GM18511 (cell line): ENCODE data around the gene SLFN12L.

Experiments
- ATAC-seq: cut with Tn5 transposase; IDR thresholded peaks from one replicate; pipeline ENCODE4 v1.9.1; 2021; ENCODE audit warnings: mild to moderate bottlenecking, moderate library complexity; ENCODE audit not compliant: unreplicated experiment

SLFN12L gene

DNA sequence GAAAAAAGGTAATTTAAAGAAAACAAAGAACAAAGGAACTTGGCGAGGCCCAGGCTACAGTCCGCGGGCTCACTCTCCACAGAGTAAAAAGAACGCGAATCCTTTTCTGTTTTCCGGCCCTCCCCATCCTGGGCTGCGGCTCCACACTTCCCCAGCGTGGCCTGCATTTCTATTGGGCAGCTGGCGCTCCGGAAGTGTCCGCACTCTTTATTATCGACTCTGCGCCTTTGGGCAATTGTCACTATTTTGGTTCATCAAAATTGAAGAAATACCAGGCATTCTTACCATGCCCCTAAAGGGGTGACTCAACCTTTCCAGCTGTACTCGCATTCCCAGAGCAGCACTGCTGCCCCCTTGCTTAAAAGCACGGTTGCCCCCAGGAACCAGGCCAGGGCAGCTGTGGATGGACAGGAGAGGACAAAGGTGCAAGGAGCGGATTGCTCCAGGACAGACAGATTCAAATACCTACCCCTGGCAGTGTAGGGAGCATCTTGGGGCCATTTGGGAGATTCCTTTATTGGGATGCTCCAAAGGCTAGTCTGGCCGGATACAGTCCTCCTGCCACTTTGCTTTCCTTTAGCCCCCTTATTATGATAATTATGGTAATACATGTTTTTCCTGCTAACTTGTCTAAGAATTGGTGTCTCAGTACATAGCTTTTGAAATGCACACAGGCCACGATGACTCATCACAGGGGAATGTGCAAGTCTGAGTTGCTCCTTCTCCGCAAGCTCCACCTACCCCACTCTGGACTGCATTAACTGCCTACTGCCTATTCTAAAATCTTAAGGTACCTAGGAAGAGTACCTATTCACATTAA lies 104.2 kb downstream of the SLFN12L start:
- ATAC-seq, result peak; percentile 66

DNA sequence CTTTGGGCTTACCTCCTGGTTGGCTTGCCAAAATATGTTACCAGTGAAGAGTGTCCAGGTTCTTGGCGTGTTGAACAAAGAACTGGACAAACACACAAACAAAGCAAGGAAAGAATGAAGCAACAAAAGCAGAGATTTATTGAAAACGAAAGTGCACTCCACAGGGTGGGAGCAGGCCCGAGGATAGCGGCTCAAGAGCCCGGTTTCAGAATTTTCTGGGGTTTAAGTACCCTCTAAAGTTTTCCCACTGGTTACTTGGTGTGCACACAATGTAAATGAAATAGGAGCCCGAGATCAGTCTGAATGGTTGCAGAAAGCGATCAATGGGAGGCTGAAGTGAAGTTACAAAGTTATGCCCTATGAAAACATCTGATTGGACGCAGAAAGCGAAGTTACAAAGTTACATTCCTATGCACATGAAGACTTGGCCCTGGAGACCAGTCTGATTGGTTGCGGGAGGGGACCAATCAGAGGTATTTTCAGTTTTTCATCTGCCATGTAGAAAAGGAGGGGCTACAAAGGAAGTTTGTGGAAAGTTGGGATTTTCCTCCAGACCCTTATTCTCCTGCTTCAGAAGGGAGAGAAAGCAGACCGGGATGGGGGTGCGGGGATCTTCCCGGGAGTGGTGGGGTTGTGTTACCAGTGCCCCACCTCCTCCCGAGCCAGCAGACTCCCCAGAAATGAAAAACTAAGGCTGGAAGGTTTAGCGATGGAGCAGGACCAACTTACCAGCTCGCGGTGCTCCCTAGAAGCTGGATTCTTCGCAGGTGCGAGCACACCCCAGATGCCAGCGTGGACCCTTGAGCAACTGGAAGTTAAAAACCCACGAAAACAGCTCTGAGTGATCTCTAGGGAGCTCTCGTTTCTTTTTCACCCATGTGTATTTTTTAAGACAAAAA lies 105.1 kb downstream of the SLFN12L start, which contains the start of gene SLFN12:
Gene SLFN12 (minus strand): TSS at position 325 of the 899 bp plus-strand sequence. CDS start 9,472 bp downstream, outside the sequence.
- peak; percentile 83 for ATAC-seq

DNA sequence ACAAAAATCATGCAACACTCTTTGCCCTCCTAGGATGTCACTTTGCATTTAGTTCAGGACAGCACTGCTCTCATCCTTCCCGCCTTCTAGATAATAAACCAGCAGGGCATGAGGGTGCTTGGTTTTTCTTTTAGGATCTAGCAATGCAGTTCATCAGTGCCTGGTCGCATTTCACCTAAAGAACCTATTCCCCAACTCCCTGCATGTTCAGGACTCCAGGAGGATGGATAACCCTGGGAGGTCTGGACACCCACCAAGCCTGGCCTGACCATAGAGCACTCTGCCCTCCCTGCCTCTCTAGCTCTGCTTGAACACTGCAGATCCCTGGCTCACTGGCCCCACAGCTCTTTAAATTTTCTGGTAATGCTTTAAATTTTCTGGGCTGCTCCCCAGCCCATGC lies 107.8 kb downstream of the SLFN12L start:
- no peak for ATAC-seq

DNA sequence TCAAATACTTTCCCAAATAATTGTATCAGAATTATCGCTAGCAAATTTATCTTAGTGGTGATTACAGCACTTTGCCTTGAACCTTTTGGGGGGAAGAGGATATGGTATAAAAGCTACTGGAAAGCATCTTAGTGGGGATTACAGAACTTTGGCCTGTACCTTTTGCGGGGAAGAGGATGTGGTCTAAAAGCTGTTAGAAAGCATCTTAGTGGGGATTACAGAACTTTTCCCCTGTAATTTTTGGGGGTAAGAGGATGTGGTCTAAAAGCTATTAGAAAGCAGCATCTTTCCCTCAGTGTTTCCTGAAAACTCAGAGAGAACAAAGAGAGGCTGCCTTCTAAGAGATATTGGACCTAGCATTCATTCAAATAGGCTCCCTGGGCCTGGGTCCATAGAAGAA lies 109.2 kb downstream of the SLFN12L start:
- no peak for ATAC-seq

DNA sequence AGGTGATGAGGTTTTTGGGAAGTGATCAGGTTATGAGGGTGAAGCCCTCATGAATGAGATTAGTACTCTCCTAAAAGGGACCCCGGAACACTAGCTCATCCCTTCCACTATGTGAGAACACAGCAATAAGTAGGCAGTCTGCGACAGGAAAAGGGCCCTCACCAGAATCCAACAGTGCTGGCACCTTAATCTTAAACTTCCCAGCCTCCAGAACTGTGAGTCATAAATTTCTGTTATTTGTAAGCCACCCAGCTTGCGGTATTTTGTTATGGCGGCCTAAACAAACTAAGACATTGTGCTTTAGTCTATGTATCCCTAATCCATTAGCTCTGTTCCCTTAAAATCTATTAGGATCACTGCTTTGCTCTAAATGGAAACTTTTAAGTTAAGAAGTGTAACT lies 113.7 kb downstream of the SLFN12L start:
- ATAC-seq, result no peak
